PFSK-1 (cell line): ENCODE data around the gene ORC1.

Experiments used
- FOXP2 ChIP-seq: optimal IDR thresholded peaks from 2 replicates; pipeline ENCODE3; 2011; ENCODE audit warnings: borderline replicate concordance, control low read depth, inconsistent platforms; ENCODE audit not compliant: insufficient read depth; ENCODE audit errors: extremely low read length, extremely low read depth
- POLR2AphosphoS5 ChIP-seq: IDR thresholded peaks from 2 replicates; pipeline ENCODE4 v1.6.1; 2012; ENCODE audit warnings: low read depth, mild to moderate bottlenecking, control low read depth, low read length, moderate library complexity
- SIN3A ChIP-seq: IDR thresholded peaks from 2 replicates; pipeline ENCODE4 v1.6.1; 2012; ENCODE audit warnings: mild to moderate bottlenecking, low read length, moderate library complexity, borderline replicate concordance; ENCODE audit not compliant: insufficient read depth
- TAF1 ChIP-seq: IDR thresholded peaks from 2 replicates; pipeline ENCODE4 v1.6.1; 2012; ENCODE audit warnings: low read length, control low read depth, borderline replicate concordance; ENCODE audit not compliant: insufficient read depth
- TF ChIP-seq, protein P1 (sequence below), 2 experiments: IDR thresholded peaks; 2 replicates each; pipeline versions ENCODE4 v1.6.1 to v1.8.0; 2011 to 2012; ENCODE audit warnings: low read depth in 2 of 2, low read length in 2 of 2, control low read depth in 1 of 2, inconsistent platforms in 1 of 2, mild to moderate bottlenecking in 1 of 2, moderate library complexity in 1 of 2; ENCODE audit not compliant: insufficient read depth in 1 of 2

The ORC1 gene

DNA sequence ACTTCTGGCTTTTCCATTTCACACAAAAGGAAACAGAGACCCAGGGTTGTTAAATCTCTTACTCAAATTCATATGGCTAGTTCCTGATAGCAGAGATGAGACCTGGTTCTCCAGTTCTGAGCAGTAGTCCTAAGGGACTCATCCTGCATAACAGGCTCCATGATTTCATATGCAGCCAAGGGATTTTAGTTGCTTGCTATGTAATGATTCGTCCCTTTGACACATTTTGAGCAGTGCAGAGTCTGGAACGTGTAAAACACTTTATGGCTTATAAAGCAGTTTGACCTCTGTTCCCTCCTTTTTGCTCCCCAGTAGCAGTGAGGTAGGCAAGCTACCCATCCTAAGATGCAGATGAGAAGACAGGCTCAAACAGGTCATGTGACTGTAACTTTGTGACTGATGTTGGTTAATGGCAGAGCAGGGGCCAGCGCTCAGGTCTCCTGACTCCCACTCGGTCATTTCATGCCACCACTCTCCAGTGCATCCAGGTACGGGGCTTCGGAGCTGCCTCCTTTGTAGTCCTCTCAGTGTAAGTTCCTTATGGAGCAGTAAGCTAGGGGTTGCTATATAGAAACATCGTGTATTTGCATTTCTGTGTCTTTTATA, 62.5 kb downstream of the ORC1 start:
- TF ChIP-seq, protein P1, sequence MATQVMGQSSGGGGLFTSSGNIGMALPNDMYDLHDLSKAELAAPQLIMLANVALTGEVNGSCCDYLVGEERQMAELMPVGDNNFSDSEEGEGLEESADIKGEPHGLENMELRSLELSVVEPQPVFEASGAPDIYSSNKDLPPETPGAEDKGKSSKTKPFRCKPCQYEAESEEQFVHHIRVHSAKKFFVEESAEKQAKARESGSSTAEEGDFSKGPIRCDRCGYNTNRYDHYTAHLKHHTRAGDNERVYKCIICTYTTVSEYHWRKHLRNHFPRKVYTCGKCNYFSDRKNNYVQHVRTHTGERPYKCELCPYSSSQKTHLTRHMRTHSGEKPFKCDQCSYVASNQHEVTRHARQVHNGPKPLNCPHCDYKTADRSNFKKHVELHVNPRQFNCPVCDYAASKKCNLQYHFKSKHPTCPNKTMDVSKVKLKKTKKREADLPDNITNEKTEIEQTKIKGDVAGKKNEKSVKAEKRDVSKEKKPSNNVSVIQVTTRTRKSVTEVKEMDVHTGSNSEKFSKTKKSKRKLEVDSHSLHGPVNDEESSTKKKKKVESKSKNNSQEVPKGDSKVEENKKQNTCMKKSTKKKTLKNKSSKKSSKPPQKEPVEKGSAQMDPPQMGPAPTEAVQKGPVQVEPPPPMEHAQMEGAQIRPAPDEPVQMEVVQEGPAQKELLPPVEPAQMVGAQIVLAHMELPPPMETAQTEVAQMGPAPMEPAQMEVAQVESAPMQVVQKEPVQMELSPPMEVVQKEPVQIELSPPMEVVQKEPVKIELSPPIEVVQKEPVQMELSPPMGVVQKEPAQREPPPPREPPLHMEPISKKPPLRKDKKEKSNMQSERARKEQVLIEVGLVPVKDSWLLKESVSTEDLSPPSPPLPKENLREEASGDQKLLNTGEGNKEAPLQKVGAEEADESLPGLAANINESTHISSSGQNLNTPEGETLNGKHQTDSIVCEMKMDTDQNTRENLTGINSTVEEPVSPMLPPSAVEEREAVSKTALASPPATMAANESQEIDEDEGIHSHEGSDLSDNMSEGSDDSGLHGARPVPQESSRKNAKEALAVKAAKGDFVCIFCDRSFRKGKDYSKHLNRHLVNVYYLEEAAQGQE (IDR thresholded peaks at IDR 0.05; ENCODE audit: insufficient read depth in 1 of 2, low read depth in 2 of 2, low read length in 2 of 2): no peak
- no peak for TF ChIP-seq TAF1

GRCh38 chr1:52337439-52337838, 66.8 kb downstream of the ORC1 start:
- TF ChIP-seq, protein P1 (IDR thresholded peaks at IDR 0.05; ENCODE audit: insufficient read depth in 1 of 2, low read depth in 2 of 2, low read length in 2 of 2): no peak
- TF ChIP-seq TAF1: no peak
- TF ChIP-seq FOXP2: no peak
- no peak for TF ChIP-seq SIN3A
- TF ChIP-seq POLR2AphosphoS5: no peak

- TF ChIP-seq TAF1 (no peak), FOXP2 (no peak), POLR2AphosphoS5 (no peak), SIN3A (no peak)
- TF ChIP-seq, protein P1 (IDR thresholded peaks at IDR 0.05; ENCODE audit: insufficient read depth in 1 of 2, low read depth in 2 of 2, low read length in 2 of 2): no peak
Measured at GRCh38 chr1:52334906-52335528, 69.2 kb downstream of the ORC1 start.

DNA sequence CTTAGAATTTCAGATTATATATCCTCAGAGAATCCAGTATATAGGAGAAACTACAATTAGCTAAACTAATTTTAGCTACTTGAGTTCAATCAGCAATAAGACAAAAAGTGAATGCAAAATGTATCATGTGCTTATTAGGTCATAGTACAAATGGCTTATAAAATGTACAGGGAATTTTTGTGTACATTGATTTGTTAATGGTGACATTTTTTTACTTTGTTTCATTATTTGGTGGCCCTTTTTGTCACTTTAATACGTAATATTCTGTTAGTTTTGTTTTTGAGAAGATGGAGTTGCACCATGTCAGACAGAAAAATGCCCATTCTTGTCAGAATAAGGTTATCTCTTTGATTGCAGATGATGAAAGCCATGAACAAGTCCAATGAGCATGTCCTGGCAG, 71.8 kb downstream of the ORC1 start:
- TF ChIP-seq, protein P1 (IDR thresholded peaks at IDR 0.05; ENCODE audit: insufficient read depth in 1 of 2, low read depth in 2 of 2, low read length in 2 of 2): no peak
- TF ChIP-seq TAF1 (no peak), FOXP2 (no peak), POLR2AphosphoS5 (no peak), SIN3A (no peak)
